ENCODE measurements around the gene GIMAP1.

DNA sequence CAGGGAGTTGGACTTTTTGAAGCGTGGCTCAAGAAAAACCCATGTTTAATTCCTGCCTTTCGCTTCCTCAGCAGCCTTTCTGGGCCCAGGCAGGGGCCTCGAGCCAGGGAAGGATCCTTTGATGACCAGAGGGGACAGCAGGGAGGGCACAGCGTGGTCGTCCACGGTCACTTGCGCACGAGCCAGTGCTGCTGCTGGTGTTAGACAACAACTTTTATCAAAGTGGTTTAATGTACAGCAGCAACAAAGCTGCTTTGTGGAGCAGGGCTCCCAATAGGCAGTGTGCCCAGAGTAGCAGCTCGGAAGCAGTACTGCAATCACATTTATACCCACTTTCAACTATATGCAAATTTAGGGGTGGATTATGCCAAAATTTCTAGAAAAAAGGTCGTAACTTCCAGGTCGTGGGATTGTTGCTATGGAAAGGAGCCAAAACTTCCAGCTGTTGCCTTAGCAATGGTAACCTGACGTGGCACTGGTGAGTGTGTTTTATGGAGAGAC, 6.1 kb downstream of the GIMAP1 start:
- TF ChIP-seq CTCF (IDR thresholded peaks at IDR 0.05; ENCODE audit: low read depth, low read length) (no peak), EZH2phosphoT487 (IDR thresholded peaks at IDR 0.05; ENCODE audit: low read depth) (no peak)
